Endodermal cell (in vitro differentiated cells): ENCODE results near the gene DAND5. TPM values are rescaled to one million over a fixed set of nuclear protein-coding genes. Genes with fewer than 3 reads are reported as not detected.
A peak's percentile ranks its signal among the peaks of the same experiment; 100 is the strongest.

ENCODE experiments used
- DNase-seq: peaks from one replicate; pipeline ENCODE4 v3.0.0-alpha.2; 2017
- H3K27ac ChIP-seq: 2 replicates; pipeline ENCODE4 v1.5.1; 2013; ENCODE audit warnings: mild to moderate bottlenecking, low read depth, low read length, moderate library complexity
- H3K27me3 ChIP-seq: 2 replicates; pipeline ENCODE4 v1.6.1; 2013; ENCODE audit warnings: mild to moderate bottlenecking, low read length, moderate library complexity; ENCODE audit not compliant: insufficient read depth, control insufficient read depth, poor library complexity, severe bottlenecking
- H3K36me3 ChIP-seq: 2 replicates; pipeline ENCODE4 v1.7.0; 2013; ENCODE audit warnings: mild to moderate bottlenecking, low read length, moderate library complexity; ENCODE audit not compliant: control insufficient read depth, insufficient read depth
- H3K4me1 ChIP-seq: one replicate; pipeline ENCODE4 v1.7.0; 2013; ENCODE audit warnings: low read length; ENCODE audit not compliant: control insufficient read depth, insufficient read depth
- H3K4me3 ChIP-seq: 2 replicates; pipeline ENCODE4 v1.5.1; 2013; ENCODE audit warnings: mild to moderate bottlenecking, low read length, moderate library complexity
- H3K9ac ChIP-seq: 2 replicates; pipeline ENCODE4 v1.6.1; 2013; ENCODE audit warnings: mild to moderate bottlenecking, low read length, moderate library complexity; ENCODE audit not compliant: poor library complexity, severe bottlenecking; ENCODE audit errors: extremely low read depth
- H3K9me3 ChIP-seq: 2 replicates; pipeline ENCODE4 v1.6.1; 2013; ENCODE audit warnings: mild to moderate bottlenecking, low read length, moderate library complexity; ENCODE audit not compliant: control insufficient read depth
- H3K27ac Mint-ChIP-seq: 2 replicates; pipeline ENCODE4 v1.8.0; 2020; ENCODE audit warnings: mixed read lengths
- H3K27me3 Mint-ChIP-seq: 2 replicates; pipeline ENCODE4 v1.8.0; 2021; ENCODE audit warnings: mild to moderate bottlenecking, mixed read lengths; ENCODE audit not compliant: insufficient read depth
- H3K36me3 Mint-ChIP-seq: 2 replicates; pipeline ENCODE4 v1.8.0; 2020; ENCODE audit warnings: low read depth, mixed read lengths
- H3K4me1 Mint-ChIP-seq: 2 replicates; pipeline ENCODE4 v1.8.0; 2020; ENCODE audit warnings: mixed read lengths
- H3K4me3 Mint-ChIP-seq: 2 replicates; pipeline ENCODE4 v1.8.0; 2020; ENCODE audit warnings: mild to moderate bottlenecking, moderate library complexity, mixed read lengths
- H3K9me3 Mint-ChIP-seq: 2 replicates; pipeline ENCODE4 v1.8.0; 2020; ENCODE audit warnings: mild to moderate bottlenecking, mixed read lengths
- CTCF ChIP-seq: fragments of 200-600 bp; sonication (generic); conservative IDR thresholded peaks from 2 replicates; pipeline ENCODE4 v1.5.0; 2021; ENCODE audit warnings: antibody characterized with exemption, mild to moderate bottlenecking
- WGBS, 2 experiments: methylation state at CpG; one replicate each; pipeline versions ENCODE4 v1.1.5 to v1.1.7; 2013; ENCODE audit warnings: missing lambda C conversion rate in 2 of 2, mixed read lengths in 1 of 2; ENCODE audit not compliant: insufficient coverage in 1 of 2, insufficient read length in 1 of 2; 5-methylcytosine and 5-hydroxymethylcytosine counted together
- total RNA-seq, 2 donors: library from RNA; stranded (reverse); fragmentation: NEBNext Ultra II Directional in 1 of 2; extraction: Animal tissue kit (Norgen Biotek cat#: 25700) in 1 of 2; gene quantifications; 2 replicates in 1 of 2; 3 replicates in 1 of 2; pipeline ENCODE4 v1.2.1, GENCODE V29; 2021

DAND5 gene
- total RNA-seq, 2 donors from 2014 or later = 0.13 to 0.40 TPM

- Mint-ChIP-seq H3K27ac (no peak overlapping the region), H3K36me3 (no peaks in the 10 kb centered on the region), H3K9me3 (peaks cover 6% of the 10 kb centered on the region), H3K4me1 (peaks cover 16% of the 10 kb centered on the region), H3K27me3 (peaks cover 99% of the 10 kb centered on the region), H3K4me3 (no peak overlapping the region)
- Histone ChIP-seq H3K9ac (no peak overlapping the region), H3K27ac (no peak overlapping the region), H3K9me3 (no peaks in the 10 kb centered on the region), H3K4me1 (no peaks in the 10 kb centered on the region), H3K36me3 (no peaks in the 10 kb centered on the region), H3K4me3 (no peak overlapping the region), H3K27me3 (peaks cover 100% of the 10 kb centered on the region)
- peak; percentile 59 for DNase-seq
- no peak for TF ChIP-seq CTCF
- WGBS, 2 experiments = 68 to 72% methylated on average over 14 to 28 of the region's 28 CpGs
Observed at GRCh38 chr19:13008926-13009787, 39.8 kb downstream of the DAND5 start.

- Histone ChIP-seq H3K9ac (no peak overlapping the region), H3K4me3 (no peak overlapping the region), H3K9me3 (no peaks in the 10 kb centered on the region), H3K4me1 (no peaks in the 10 kb centered on the region), H3K36me3 (no peaks in the 10 kb centered on the region), H3K27me3 (peaks cover 100% of the 10 kb centered on the region), H3K27ac (no peak overlapping the region)
- peaks cover 99% of the 10 kb centered on the region for H3K27me3 Mint-ChIP-seq
- TF ChIP-seq CTCF = no peak
- no peaks in the 10 kb centered on the region for H3K36me3 Mint-ChIP-seq
- peaks cover 6% of the 10 kb centered on the region for H3K9me3 Mint-ChIP-seq
- H3K4me3 Mint-ChIP-seq = no peak overlapping the region
- H3K27ac Mint-ChIP-seq = no peak overlapping the region
- 4 to 7% methylated on average over 34 to 60 of the region's 62 CpGs for WGBS, 2 experiments
- peaks cover 18% of the 10 kb centered on the region for H3K4me1 Mint-ChIP-seq
- peak; percentile 63 for DNase-seq
Observed at GRCh38 chr19:13010038-13010991, 40.9 kb downstream of the DAND5 start.

DNA sequence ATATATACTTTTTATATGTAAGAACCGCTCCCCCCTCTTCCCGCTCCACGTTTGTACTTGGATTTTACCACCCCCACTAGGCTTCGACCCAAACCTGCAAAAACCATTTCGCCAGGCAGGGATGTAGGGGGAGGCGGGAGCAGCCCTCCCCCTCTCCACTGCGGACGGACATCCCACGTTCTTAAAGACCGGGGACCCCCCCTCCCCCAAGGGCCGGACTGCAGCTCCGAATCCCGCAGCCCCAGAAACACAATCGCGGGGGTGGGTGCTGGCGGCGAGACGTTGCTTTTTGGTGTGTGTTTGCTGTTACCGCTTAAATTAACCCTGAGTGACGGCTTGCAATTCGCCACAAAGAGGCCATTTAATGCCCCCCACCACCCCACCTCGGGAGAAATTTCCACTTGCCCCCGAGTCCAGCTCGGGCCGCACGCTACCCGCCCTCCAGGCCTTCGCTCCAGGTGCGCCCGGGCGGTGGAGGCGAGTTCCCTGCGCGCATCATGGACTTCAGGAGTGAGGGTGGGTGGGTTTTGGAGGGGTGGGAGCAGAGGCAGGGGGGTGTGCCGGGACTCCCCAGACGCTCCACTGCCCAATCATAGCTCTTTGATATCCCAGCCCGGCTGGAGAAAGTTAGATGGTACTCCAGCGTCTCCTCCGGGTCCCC lies 41.7 kb downstream of the DAND5 start:
- Histone ChIP-seq H3K9ac (no peak overlapping the region), H3K27me3 (peaks cover 100% of the 10 kb centered on the region), H3K36me3 (no peaks in the 10 kb centered on the region), H3K4me1 (no peaks in the 10 kb centered on the region), H3K4me3 (no peak overlapping the region), H3K27ac (no peak overlapping the region), H3K9me3 (no peaks in the 10 kb centered on the region)
- 6 to 7% methylated on average over 3 to 35 of the region's 39 CpGs for WGBS, 2 experiments
- H3K9me3 Mint-ChIP-seq = peaks cover 6% of the 10 kb centered on the region
- no peak overlapping the region for H3K27ac Mint-ChIP-seq
- TF ChIP-seq CTCF = no peak
- H3K27me3 Mint-ChIP-seq = peaks cover 99% of the 10 kb centered on the region
- H3K36me3 Mint-ChIP-seq = no peaks in the 10 kb centered on the region
- DNase-seq = no peak
- no peak overlapping the region for H3K4me3 Mint-ChIP-seq
- peaks cover 14% of the 10 kb centered on the region for H3K4me1 Mint-ChIP-seq
